Activated CD4-positive, CD25-positive, alpha-beta regulatory T cell treated with anti-CD3 and anti-CD28 coated beads, Interleukin-2, amount 50 U/mL, for 16 hours (primary cell): ENCODE results near the gene CCDC184.
A peak's percentile ranks its signal among the peaks of the same experiment; 100 is the strongest.
"Not testable (repeated sequence)": the region's sequence is repeated elsewhere in the genome, so short reads cannot be mapped to it uniquely, and the experiment has no call there.

Source experiments
- DNase-seq: peaks from one replicate; pipeline ENCODE4 v3.0.0-alpha.2; 2020; ENCODE audit warnings: low read depth, low spot score

CCDC184 gene

DNA sequence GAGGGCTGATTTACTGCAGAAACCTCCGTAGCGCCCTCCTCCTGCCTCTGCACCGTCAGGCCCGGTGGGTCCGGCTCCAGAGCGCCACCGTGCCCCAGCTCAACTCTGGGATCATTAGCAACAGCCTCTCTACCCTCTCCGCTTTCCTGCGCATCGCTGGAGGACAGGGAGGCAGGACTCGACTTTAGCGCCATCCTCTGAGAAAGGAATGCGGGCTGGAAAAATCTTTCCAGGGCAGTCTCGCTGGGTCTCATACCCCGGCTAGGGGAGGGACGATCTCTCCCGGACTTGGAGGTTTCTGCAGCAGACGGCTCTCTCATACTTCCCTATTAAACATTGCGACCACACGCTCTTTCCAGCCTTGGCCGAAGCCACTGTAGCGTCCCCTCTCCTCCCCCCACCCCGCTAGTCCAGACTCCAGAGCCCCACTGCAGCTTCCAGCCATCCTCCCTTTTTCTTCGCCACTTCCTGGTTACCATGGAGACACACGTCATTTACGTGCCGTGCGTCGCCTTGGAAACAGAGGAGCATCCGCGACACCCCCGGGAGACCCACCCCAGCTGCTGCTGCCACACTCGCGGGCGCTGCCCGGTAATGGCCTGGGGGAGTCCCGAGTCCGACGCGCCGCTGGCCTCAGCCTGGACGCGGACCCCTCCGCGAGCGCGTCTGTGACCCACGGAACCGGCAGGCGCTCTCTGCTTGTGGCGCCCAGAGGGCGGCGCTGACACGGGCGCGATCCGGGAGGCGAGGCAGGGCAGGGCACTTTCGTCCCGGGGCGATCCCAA lies at the start of gene CCDC184:
CCDC184 (plus strand) TSS at position 554 of the 785 bp plus-strand sequence. CDS start 479 bp downstream, outside the sequence.
- peak; percentile 46 for DNase-seq

DNA sequence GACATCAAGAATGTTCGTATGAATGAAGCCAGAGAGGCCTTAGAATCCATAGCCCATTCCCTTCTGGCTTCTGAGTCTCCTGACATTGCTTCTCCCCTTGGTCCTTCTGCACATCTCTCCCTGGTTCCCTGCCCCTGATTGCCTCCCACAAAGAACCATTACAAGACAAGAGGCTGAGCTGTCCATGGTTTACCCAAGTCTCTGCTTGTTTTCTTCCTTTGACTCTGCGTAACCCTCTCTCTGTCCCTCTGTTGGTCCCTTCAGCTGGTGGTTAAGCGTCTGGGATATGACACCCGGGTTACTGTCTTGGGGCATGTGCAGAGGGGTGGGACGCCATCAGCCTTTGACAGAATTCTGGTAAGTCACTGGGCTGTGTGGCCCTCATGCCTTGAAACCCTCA lies 48.4 kb upstream of the CCDC184 start:
- DNase-seq = no peak

DNA sequence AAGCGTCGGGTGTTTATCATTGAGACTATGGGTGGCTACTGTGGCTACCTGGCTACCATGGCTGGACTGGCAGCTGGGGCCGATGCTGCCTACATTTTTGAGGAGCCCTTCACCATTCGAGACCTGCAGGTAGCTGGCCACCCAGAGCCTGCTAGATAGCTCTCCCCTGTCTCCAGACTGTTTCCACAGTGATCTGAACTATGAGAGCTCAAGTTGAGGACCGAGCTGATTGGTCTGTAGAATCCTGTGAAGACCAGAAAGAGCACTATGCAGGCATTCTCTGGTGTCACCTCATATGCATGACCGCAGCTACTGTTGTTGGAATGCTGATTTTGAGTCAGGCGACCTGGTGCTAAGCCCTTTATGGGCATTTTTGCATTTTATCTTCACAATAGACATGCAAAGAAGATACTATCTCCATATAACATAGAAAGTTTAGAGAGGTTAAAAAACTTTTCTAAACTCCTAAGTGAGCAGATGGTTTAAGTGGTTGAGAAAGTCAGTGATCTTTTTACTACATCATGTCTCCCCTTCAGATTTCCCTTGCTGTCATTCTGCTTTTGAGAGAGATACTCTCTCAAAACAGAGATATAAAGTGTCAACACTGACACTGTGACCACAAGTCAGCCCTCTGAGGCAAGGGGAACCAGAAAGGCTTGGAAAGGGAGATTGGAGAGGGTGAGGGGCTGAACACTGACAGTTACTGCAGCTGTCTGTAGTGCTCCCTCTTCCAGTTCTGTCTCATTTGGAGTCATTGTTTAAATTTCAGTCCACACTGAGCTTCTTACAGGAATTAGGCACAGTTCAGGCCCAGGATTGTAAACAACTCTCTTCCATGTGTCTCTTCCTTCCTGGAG lies 40.4 kb upstream of the CCDC184 start:
- no peak for DNase-seq

DNA sequence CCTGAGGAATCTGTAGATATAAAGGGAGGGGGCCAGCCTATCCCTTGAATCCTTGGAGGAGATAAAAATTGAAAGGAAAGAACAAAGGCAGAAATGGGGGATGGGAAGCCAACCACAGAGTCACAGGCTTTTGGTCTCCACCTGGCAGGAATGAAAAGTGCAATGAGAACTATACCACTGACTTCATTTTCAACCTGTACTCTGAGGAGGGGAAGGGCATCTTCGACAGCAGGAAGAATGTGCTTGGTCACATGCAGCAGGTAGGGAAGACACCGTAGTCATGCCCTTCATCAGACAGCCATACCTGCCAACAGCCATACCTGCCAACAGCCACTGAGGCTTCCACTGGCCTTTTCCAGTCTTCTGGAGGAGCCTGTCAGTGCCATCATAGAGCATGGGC lies 39.5 kb upstream of the CCDC184 start:
- DNase-seq = no peak

DNA sequence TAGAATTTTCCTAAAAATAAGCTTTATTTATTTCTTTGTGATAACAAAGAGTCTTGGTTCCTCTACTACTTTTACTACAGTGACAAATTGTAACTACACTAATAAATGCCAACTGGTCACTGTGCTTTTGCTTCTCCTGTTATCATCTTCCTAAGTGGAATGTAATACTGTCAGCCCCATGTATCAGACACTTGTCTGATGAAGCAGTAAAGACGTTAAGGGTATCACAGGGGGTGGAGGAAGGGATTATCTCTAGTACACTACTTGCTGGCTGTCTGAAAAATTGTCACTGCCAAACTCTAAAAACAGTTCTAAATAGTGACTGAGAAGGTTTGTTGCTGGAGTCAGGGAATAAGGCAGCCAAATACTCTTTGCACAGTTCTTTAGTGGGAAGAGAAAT lies 37.5 kb upstream of the CCDC184 start:
- no peak for DNase-seq

DNA sequence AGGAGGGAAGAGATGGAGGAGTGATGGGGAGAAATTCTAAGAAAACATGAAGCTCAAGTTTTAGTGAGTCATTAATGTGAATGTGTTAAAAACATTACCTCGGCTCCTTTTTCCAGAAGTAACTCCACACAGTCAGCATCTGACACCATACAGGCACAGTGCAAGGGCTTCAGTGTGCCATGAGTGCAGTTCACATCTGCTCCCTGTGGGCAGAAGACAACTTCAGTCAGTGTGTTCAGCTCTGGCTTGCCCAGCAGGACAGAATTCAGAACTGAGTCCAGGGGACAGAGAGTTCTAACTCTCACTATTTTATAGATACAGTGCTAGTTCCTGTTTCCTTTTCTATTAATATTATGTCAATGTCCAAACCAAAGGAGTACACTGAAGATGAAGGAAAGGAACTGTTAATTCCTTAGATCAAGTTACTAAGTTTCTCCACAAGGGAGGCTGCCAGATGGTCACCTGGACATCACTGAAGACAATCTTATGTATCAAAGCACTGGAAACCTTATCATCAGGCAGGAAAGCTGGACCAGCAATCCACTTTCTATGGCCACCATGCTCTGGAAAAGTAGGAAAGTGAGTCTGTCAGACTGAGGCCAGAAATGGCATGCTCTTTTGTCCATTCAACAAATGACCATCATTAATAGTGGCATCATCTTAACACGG lies 32.2 kb upstream of the CCDC184 start:
- DNase-seq = no peak

DNA sequence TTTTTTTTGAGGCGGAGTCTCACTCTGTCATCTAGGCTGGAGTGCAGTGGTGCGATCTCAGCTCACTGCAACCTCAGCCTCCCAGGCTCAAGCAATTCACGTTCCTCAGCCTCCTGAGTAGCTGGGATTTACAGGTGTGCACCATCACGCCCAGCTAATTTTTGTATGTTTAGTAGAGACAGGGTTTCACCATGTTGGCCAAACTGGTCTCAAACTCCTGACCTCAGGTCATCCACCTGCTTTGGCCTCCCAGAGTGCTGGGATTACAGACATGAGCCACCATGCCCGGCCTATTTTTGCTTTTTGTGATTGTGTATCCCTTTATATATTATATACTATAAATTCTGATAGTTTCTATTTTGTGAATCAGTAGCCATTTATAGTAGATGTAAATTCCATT lies 27.7 kb upstream of the CCDC184 start:
- not testable (repeated sequence) for DNase-seq

DNA sequence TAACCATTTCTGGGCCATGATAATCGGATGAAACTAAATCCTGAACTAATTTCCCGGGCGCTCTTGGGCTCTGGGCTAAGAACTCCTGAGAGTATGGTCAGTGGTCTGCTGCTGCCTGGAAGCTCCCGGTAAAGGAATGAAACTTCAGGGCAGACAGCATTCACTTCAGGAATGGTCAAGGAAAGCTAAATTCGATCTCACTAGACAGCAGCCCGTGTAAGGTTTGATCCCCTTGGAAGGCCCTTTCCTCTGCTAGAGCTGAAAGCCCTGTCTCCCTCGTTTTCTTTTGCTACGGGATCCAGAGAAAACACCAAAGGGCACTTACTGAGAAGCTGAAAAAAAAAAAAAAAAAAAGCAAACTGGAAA lies 26.8 kb upstream of the CCDC184 start:
- DNase-seq = no peak

DNA sequence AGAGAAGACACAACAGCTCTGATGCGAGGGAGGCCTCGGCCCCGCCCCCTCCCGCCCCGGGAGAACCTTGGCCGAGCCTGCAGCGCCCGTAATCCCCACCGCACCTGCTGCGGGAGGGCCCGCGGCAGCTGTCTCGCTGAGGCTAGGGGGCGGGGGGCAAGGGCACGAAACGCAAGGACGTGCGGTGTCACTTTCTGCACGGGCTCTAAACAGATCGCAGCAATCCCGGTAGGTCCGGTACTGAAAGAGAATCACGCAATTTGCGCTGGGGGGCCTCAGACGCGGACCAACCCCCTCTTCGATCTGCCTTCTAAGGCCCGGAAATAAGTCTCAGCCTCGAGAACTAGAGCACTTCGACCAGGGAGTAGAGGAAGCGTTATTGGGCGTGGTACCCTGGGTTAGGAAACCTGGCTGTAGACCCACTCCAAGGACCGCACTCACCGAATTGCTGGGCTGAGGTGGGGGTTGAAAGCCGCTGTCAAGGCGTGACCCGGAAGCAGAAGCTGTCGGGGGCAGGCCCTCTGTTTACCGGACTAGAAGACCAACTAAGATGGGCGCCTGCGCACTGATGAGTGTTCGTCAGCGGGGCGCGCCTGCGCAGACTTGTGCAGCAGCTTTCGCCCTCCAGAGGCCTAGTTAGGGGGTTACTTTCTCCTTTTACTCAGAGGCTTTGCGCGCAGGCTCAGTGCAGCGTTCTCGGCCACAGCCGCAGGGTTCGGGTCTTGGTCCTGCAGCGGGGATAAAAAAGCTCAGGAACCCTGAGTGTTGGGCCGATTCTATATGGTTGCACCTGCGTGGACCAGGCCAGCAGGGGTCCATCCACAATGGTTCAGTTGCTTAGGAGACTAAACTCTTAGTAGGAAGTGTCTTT lies 26.2 kb upstream of the CCDC184 start, which contains the start of gene ASB8:
ASB8 (minus strand) TSS at position 498 of the 871 bp plus-strand sequence. CDS start 4,019 bp downstream, outside the sequence.
- DNase-seq = peak; percentile 99

DNA sequence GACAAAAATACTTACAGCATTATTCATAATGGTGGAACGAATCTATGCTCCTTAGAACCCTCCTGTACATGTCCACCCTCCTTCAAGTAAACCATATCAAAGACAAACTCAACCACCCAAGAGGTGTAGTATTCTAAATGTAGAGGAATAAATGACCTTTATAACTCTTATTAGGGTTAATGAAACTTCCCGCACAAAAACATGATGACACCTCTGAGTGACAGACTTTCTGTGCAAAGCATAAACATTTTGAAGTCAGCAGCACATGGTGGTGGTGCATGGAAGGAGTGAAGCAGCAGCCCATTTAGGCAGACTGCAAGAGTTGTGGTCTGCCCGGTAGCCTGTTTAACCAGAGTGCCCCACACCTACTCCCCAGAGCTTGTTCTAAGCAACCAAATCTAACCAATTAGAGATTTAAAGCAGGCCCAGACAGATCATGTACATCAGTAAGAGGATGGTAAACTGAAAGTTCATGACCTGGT lies 25.5 kb upstream of the CCDC184 start:
- DNase-seq = no peak

DNA sequence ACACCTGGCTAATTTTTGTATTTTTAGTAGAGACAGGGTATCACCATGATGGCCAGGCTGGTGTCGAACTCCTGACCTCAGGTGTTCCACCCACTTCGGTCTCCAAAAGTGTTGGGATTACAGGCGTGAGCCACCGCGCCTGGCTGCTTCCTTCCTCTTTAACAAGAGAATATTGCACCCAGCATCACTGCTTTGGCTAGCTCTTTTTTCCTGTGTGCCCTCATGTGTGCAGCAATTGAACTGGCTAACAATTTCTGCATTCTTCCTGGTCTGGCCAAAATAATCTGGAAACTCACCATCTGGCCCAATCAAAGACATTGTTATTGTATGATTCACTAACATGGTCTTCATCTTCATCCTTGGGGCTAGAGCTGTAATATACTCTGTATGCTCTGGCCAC lies 23.4 kb upstream of the CCDC184 start:
- no peak for DNase-seq

DNA sequence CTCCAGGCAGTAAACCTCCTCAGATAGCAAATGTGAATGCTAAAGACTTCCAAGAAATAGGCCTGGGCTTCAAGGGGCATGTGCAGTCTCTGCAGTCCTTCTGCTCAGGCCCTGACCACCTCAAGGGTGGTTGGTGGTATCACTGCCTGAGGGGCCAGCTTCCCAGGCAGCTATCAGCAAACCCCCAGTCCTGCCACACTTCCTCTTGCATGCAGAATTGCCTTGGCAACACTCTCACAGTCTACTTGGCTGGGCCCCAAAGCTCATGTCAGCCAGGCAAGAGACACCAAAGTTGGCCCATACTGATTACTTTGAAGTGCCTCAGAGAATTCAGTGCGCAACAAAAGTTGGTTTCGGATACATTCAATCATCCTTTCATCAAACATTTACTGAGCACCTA lies 22.6 kb upstream of the CCDC184 start:
- DNase-seq = no peak

DNA sequence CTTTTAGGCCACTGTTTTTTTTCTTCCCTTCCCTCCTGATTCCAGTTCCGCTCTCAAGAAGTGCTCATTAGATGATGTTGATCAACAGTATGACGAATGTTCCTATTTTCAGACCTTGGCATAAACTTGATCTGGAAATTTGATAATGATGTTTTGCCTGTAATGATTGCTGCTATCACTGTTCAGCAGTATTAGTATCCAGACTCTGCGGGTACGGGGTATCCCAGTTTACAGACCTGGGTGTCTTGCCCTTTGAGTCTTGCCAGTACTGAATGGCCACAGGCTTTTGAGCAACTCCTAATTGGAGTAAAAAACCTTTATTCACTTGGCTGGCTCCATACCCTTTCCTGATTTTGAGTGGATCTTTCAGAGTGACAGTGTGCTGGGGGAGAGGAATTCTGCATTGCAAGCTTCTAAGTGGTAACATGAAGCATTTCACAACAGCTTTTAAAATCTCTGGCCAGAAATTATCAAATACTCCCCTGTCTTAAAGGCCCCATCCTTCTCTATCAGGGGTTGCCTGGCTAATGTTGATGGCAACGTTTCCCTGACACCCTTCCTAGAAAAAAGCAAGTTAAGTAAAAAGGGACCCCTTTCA lies 20.2 kb upstream of the CCDC184 start:
- DNase-seq = no peak

DNA sequence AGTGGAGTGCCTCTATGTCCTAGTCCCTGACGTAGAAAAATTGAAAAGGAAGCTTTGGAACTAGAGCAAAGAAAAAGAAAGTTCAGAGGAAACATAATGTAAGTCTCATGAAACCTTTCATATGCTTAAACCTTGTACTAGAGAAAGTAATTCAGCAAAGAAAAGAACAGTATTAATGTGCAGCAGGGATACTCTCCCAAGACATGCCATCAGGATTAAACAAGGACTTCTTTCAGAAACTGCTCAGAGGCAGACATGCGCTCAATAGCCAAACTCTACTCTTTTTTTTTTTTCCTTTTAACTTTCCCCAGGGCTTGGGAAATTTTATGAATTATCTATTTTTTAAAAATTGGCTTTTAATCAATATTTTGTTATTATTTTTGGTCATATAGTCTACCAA lies 19.0 kb upstream of the CCDC184 start:
- no peak for DNase-seq

DNA sequence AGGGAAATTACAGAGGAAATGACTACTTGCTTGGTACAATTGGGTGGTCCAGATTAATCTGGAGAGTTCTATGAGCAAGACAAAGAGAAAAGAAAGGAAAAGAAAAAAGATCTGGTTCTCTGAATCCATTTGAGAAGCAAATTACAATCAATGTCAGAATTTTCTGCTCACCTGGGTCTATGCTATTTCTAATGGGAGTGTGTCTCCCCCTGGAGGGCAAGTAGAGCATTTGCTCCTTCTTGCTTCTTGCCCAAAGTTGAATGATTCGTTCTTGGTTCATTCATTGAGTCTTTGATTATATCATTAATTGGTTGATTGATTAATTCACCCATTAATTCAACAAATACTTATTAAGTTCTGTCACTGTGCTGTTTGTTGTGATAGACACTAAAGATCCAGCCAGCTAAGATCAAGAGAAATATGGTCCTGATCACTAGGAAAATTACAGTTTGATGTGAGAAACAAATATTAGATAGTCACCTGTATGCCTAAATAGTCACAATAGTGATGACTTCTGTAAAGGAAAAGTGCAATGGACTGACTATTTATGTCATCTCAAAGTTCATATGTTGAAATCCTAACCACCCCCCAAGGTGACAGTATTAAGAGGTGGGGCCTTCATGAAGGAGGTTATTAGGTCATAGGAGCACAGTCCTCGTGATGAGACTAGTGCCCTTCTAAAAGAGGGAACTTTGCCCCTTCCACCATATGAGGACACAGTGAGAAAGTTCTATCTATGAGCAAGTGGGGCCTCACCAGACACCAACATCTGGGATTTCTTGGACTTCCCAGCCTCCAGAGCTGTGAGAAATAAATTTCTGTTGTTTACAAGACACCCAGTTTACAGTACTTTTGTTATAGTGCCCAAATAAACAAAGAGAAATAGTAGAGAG lies 18.1 kb upstream of the CCDC184 start:
- DNase-seq = peak; percentile 43

DNA sequence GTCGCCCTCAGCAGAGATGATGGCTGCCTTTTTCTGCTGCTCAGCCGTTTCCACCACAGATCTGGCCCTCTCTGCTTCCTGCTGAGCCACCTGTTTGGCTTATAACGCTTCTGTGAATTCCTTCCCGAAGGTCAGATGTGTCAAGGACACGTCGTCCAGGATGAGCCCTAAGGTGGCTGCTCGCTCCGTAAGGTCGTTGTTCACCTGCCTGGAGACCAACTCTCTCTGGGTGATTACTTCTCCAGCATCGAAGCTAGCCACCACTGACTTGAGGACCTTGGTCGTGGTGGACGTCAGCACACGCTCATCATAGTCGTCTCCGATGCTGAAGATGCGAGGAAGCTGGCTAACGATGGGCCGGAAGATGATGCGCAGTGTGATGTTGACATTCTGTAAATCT lies 14.4 kb upstream of the CCDC184 start:
- DNase-seq = no peak

DNA sequence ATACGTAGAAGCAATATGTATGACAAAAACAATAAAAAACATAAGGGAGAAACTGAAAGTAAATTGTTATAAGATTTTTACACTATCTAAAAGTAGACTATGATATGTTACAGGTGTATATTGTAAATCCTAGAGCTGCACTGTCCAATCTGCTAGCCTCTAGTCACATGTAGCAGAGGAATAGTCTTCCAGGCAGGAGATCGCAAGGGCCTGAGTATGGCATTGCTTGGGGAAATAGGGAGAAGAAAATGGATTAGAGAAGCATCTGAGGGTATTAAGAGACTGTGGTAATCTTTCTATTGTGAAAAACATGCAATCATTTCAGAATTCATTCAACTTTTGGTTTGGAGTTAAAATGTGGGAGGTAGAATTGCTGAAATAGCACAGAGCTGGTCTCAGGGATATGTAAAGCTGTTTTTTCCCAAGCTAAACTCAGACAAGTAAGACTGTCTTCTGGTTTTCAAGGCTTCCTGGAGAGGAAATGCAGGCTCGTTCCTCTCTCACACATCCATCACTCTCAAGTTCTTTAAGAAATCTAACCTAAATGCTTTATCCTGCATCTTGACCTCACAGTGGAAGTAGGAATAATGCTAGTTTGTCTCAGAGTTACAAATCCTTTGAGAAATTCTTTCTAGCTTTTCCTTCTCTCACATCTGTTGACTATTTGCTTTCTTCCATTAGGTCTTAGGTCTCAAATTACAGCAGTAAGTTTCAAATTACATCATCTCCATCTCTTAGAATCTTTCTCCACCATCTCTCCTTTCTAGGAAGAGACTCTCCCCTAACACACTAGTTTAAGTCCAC lies 7.6 kb upstream of the CCDC184 start:
- no peak for DNase-seq

DNA sequence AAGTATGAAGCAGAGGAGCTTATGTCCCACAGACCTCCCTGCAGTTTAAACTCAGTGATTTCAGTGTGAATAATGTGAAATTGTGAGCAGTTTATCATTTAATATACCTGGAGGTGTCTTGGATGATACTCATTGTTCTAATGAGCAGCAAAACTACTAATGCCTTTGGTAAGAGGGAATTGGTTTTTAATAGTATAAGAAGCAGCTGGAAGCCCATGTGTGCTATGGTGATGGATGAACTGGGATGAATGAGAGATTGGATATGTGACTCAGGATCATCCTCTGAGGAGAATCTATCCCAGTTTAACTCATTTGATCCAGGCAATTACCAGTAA lies 7.1 kb upstream of the CCDC184 start:
- DNase-seq = no peak

DNA sequence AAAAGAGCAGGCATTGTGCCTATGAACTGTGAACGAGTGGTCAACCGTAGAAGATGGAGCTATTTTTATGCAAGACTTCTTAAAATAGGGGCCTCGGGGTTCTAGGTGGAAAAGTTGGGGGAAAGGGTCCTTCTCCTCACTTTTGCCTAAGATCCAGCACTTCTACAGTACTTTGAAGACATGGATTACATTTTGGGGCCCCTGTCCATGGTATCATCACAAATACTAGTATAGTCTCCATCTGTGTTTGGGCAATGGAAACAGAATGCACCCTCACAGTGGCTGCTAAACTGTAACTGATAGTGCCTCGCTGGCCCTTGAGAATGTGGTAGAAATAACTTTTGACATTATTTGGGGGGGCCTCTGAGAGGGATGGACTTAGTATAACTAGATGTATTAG lies 5.5 kb upstream of the CCDC184 start:
- DNase-seq = no peak
